LNCAP (cell line): ENCODE results near the gene BPIFA3.

Experiments
- TF ChIP-seq, protein P1 (sequence below): fragments of 450-650 bp; IDR thresholded peaks from 2 replicates; pipeline ENCODE4 v1.5.1; 2017; ENCODE audit warnings: mild to moderate bottlenecking

BPIFA3 gene

DNA sequence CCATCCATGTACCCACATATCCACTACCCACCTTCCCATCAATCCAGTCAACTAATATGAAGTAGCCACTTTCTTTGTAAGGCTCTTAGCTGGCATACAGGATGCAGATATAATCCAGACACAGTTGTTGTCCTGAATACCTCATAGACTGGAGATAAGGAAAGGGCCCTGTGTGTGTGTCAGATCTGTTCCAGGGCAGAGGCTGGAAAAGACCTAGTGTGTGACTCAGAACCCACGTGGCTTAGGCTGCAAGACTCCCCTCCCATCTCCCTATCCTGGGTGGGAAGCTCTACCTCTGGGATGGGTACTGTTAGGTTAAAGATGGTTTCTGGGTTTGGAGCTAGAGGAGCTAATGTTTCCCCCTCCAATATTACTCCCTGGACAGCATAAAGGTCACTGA is 22.3 kb downstream of the BPIFA3 start:
- TF ChIP-seq, protein P1, sequence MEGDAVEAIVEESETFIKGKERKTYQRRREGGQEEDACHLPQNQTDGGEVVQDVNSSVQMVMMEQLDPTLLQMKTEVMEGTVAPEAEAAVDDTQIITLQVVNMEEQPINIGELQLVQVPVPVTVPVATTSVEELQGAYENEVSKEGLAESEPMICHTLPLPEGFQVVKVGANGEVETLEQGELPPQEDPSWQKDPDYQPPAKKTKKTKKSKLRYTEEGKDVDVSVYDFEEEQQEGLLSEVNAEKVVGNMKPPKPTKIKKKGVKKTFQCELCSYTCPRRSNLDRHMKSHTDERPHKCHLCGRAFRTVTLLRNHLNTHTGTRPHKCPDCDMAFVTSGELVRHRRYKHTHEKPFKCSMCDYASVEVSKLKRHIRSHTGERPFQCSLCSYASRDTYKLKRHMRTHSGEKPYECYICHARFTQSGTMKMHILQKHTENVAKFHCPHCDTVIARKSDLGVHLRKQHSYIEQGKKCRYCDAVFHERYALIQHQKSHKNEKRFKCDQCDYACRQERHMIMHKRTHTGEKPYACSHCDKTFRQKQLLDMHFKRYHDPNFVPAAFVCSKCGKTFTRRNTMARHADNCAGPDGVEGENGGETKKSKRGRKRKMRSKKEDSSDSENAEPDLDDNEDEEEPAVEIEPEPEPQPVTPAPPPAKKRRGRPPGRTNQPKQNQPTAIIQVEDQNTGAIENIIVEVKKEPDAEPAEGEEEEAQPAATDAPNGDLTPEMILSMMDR, result no peak

DNA sequence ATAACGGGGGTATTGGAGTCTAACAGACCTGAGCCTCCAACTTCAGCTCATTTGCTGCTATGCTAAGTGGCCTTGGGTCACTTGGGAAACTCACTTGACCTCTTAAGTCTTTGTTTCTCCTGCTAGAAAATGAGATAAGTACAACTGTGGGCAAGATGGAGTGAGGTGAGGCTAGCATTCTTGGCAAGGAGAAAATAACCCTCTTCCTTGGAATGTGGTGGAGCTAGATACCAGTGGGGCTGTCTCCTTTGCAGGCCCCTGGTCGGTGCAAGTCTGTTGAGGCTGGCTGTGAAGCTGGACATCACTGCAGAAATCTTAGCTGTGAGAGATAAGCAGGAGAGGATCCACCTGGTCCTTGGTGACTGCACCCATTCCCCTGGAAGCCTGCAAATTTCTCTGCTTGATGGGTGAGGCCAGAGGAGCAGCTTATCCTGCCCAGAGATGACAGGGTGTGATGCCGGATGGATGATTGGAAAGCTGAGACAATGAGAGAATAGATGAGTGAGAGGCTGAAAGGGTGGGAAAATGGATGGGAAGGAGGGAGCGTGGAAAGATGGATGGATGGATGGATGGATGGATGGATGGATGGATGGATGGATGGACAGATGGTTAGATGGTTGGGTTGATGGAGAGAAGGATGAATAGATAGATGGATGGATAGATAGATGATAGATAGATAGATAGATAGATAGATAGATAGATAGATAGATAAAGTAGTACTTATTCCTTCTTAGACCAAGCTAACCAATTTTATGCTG is 23.0 kb downstream of the BPIFA3 start:
- TF ChIP-seq, protein P1, result no peak

DNA sequence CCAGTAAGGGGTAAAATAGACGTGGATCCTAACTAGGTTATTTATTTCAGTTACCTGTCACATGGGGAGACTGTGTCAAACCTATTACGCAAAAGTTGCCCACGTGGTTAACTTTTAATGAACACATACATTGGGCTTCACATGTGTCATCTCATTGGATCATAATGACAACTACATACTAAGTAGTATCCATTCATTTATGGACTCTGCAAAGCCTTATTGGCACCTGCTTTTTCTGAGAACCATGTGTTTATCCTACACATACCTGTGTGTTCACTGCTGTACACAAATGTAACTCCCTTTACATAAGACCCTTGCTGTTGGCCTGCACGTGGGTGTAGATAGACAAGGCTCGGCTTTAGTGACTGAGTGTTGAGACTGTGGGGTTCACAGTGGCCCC is 23.8 kb downstream of the BPIFA3 start:
- TF ChIP-seq, protein P1, result no peak

GRCh38 chr20:33242319-33243100 is 25.4 kb downstream of the BPIFA3 start:
- TF ChIP-seq, protein P1, result no peak

- TF ChIP-seq, protein P1, result no peak
Observed at GRCh38 chr20:33246077-33246476, 28.9 kb downstream of the BPIFA3 start.

- TF ChIP-seq, protein P1, result no peak
Observed at GRCh38 chr20:33249456-33249855, 32.3 kb downstream of the BPIFA3 start.

DNA sequence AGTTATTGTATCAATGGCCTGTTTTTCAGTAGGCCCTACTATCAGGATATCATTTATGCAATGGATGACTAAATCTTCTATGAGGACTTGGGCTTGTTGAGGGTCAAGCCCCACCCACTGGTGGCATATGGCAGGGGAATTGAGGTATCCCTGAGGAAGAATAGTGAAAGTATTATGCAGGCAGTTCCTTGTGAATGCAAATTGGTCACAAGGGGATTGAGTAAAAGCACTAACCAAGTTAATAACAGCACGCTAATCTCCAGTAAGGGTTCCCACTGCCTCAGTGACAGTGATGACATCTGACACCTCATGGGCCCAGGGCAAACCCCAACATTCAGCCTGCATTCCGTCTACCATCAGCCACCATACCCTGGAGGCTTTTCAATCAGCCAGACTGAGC is 33.5 kb downstream of the BPIFA3 start:
- TF ChIP-seq, protein P1, result no peak
